ENCODE results near the gene C1QTNF6. TPM values are rescaled to one million over a fixed set of nuclear protein-coding genes. Genes with fewer than 3 reads are reported as not detected.

The C1QTNF6 gene
- total and polyA plus RNA-seq, 2 donors (not counting 3 experiments of a cell fraction or from before 2014, with no cell fraction given) = 20.2 to 27.6 TPM

DNA sequence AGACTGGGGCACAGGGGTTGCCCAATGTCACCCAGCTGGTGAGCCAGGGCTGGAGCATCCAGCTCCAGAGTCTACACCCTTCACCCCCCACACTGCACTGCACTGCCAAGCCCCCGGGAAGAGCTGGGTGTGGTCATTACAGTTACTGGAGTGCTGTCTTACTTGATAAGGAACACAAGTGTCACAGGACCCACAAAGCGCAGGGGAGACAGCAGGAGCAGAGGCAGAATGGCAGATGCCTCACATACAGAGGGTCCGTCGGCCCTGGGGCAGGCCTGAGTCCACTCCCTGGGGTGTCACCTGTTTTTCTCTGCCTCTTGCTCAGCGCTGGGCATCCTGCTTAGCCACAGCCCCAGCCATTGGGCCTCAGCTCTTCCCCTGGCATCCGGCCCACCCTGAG lies 46.1 kb downstream of the C1QTNF6 start:
- Histone ChIP-seq H3K79me2 (ENCODE audit: control insufficient read depth, insufficient read depth, low read length) (no peaks in the 10 kb centered on the region), H3K4me2 (ENCODE audit: insufficient read depth, low read length) (no peak overlapping the region), H3K36me3 (ENCODE audit: control insufficient read depth in 2 of 2, extremely low read depth in 1 of 2, insufficient read depth in 2 of 2, low read length in 2 of 2) (no peaks in the 10 kb centered on the region), H4K20me1 (replicated peaks; ENCODE audit: control insufficient read depth, extremely low read depth, insufficient read depth, low read length) (no peaks in the 10 kb centered on the region), H3K9me1 (replicated peaks; ENCODE audit: control insufficient read depth, extremely low read depth, insufficient read depth, low read length) (no peaks in the 10 kb centered on the region), H3K4me1 (ENCODE audit: control insufficient read depth, extremely low read depth, insufficient read depth, low read length) (no peaks in the 10 kb centered on the region), H3K27ac (ENCODE audit: insufficient read depth, low read depth, low read length) (no peak overlapping the region), H2AFZ (ENCODE audit: low read depth, low read length) (no peak overlapping the region), H3K27me3 (ENCODE audit: control insufficient read depth in 2 of 2, insufficient read depth in 2 of 2, low read length in 2 of 2) (peaks cover 0 to 2% of the 10 kb centered on the region in 2 experiments), H3K9ac (replicated peaks; ENCODE audit: extremely low read depth, insufficient read depth, low read length) (no peak overlapping the region), H3K9me3 (replicated peaks; ENCODE audit: control insufficient read depth, insufficient read depth, low read length) (no peaks in the 10 kb centered on the region), H3K4me3 (replicated peaks in 1 of 3; ENCODE audit: insufficient read depth in 1 of 3, low read depth in 1 of 3, low read length in 3 of 3) (no peak overlapping the region)
- intact Hi-C loops (cut with micrococcal nuclease) = no loop called here
- dilution Hi-C loops (cut with MboI; ENCODE audit: extremely low pct_ligation_motif_present, low sequenced_read_pairs) = no loop called here
- no peak for TF ChIP-seq GATA2 (IDR thresholded peaks at IDR 0.05; ENCODE audit: insufficient read depth, insufficient read length, low read depth, low read length)
- no TSS peak for BruUV-seq (replicated peaks)
- DNase-seq (ENCODE audit: low read depth, low spot score) (no peak), FAIRE-seq (no peak)
- ChIA-PET CTCF (interaction anchor here (1.0 kb wide), 1 partner anchor 20 kb away, joined by 4 read pairs; no protein-coding TSS in a partner anchor), POLR2A (no interaction called here)

DNA sequence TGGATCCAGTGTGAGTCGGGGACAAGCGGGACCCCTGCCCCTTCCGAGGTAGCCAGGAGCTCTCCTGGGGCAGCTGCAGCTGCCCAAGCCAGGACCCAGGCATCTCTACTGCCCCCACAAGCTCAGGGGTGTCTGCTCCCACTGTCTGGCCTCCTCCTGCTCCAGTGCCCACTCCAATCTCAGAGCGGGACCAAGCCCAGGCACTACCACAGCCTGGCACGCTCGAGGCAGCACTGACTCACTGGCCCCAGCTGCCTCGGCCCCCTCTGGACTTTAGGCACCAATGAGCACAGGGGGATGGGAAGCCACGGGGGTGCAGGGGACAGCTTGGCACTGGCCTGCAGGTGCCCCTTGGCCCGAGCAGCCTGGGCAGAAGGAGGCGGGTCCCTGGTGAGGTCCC lies 46.6 kb downstream of the C1QTNF6 start:
- ChIA-PET POLR2A (no interaction called here), CTCF (interaction anchor here (1.0 to 1.2 kb wide), 2 partner anchors 19 to 111 kb away, joined by 3 to 4 read pairs; no protein-coding TSS in a partner anchor)
- intact Hi-C loops (cut with micrococcal nuclease) = no loop called here
- FAIRE-seq = no peak
- Histone ChIP-seq H3K4me2 (ENCODE audit: insufficient read depth, low read length) (no peak overlapping the region), H3K9ac (replicated peaks; ENCODE audit: extremely low read depth, insufficient read depth, low read length) (no peak overlapping the region), H3K27ac (ENCODE audit: insufficient read depth, low read depth, low read length) (no peak overlapping the region), H3K4me3 (replicated peaks in 1 of 3; ENCODE audit: insufficient read depth in 1 of 3, low read depth in 1 of 3, low read length in 3 of 3) (no peak overlapping the region), H3K4me1 (ENCODE audit: control insufficient read depth, extremely low read depth, insufficient read depth, low read length) (no peaks in the 10 kb centered on the region), H3K79me2 (ENCODE audit: control insufficient read depth, insufficient read depth, low read length) (no peaks in the 10 kb centered on the region), H3K36me3 (ENCODE audit: control insufficient read depth in 2 of 2, extremely low read depth in 1 of 2, insufficient read depth in 2 of 2, low read length in 2 of 2) (no peaks in the 10 kb centered on the region), H4K20me1 (replicated peaks; ENCODE audit: control insufficient read depth, extremely low read depth, insufficient read depth, low read length) (no peaks in the 10 kb centered on the region), H3K9me3 (replicated peaks; ENCODE audit: control insufficient read depth, insufficient read depth, low read length) (no peaks in the 10 kb centered on the region), H2AFZ (ENCODE audit: low read depth, low read length) (no peak overlapping the region), H3K27me3 (ENCODE audit: control insufficient read depth in 2 of 2, insufficient read depth in 2 of 2, low read length in 2 of 2) (peaks cover 0 to 2% of the 10 kb centered on the region in 2 experiments), H3K9me1 (replicated peaks; ENCODE audit: control insufficient read depth, extremely low read depth, insufficient read depth, low read length) (no peaks in the 10 kb centered on the region)
- DNase-seq (ENCODE audit: low read depth, low spot score) = no peak
- dilution Hi-C loops (cut with MboI; ENCODE audit: extremely low pct_ligation_motif_present, low sequenced_read_pairs) = no loop called here
- TF ChIP-seq EZH2 (IDR thresholded peaks at IDR 0.05; ENCODE audit: borderline replicate concordance, low read depth, low read length, severe bottlenecking) (no peak), JUN (IDR thresholded peaks at IDR 0.05; ENCODE audit: borderline replicate concordance, insufficient read depth, insufficient read length, low read depth) (no peak), MYC (IDR thresholded peaks at IDR 0.05; ENCODE audit: low read depth, low read length) (no peak), POLR2A (IDR thresholded peaks at IDR 0.05; ENCODE audit: low read depth, low read length) (no peak), FOS (IDR thresholded peaks at IDR 0.05; ENCODE audit: borderline replicate concordance, insufficient read depth, low read length) (no peak), GATA2 (IDR thresholded peaks at IDR 0.05; ENCODE audit: insufficient read depth, insufficient read length, low read depth, low read length) (no peak), POLR2AphosphoS5 (IDR thresholded peaks at IDR 0.05; ENCODE audit: insufficient read depth, low read depth, low read length) (no peak)
- TF ChIP-seq, protein P1, sequence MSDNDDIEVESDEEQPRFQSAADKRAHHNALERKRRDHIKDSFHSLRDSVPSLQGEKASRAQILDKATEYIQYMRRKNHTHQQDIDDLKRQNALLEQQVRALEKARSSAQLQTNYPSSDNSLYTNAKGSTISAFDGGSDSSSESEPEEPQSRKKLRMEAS (IDR thresholded peaks at IDR 0.05; ENCODE audit: insufficient read depth, insufficient read length) = no peak
- TF ChIP-seq, protein P2, sequence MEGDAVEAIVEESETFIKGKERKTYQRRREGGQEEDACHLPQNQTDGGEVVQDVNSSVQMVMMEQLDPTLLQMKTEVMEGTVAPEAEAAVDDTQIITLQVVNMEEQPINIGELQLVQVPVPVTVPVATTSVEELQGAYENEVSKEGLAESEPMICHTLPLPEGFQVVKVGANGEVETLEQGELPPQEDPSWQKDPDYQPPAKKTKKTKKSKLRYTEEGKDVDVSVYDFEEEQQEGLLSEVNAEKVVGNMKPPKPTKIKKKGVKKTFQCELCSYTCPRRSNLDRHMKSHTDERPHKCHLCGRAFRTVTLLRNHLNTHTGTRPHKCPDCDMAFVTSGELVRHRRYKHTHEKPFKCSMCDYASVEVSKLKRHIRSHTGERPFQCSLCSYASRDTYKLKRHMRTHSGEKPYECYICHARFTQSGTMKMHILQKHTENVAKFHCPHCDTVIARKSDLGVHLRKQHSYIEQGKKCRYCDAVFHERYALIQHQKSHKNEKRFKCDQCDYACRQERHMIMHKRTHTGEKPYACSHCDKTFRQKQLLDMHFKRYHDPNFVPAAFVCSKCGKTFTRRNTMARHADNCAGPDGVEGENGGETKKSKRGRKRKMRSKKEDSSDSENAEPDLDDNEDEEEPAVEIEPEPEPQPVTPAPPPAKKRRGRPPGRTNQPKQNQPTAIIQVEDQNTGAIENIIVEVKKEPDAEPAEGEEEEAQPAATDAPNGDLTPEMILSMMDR (IDR thresholded peaks at IDR 0.05; ENCODE audit: extremely low read depth in 1 of 2, insufficient read depth in 1 of 2, low read depth in 1 of 2, low read length in 2 of 2) = no peak
- no TSS peak for BruUV-seq (replicated peaks)

Measured in endothelial cell of umbilical vein (primary cell).